WI38 (cell line): ENCODE results near the gene AFF4.

Experiments
- H3K4me3 ChIP-seq: 2 replicates; pipeline ENCODE4 v1.5.1; 2011; ENCODE audit warnings: low read depth, mild to moderate bottlenecking, control low read depth, low read length
- TF ChIP-seq, protein P1 (sequence below): IDR thresholded peaks from 2 replicates; pipeline ENCODE4 v1.5.1; 2012; ENCODE audit warnings: low read depth, mild to moderate bottlenecking, control low read depth, low read length

The AFF4 gene

DNA sequence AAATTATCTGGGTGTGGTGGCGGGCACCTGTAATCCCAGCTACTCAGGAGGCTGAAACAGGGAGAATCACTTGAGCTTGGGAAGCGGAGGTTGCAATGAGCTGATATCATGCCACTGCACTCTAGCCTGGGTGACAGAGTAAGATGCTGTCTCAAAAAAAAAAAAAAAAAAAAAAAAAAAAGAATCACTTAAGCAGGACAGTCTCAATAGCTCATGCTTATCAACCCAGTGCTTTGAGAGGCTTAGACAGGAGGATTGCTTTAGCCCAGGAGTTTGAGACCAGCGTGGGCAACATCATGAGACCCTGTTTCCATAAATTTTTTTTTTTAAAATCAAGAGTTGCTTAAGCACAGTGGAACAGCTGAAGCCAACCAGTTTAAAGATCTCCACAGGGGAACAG is 47.3 kb downstream of the AFF4 start:
- no peak overlapping the region for H3K4me3 ChIP-seq
- TF ChIP-seq, protein P1, sequence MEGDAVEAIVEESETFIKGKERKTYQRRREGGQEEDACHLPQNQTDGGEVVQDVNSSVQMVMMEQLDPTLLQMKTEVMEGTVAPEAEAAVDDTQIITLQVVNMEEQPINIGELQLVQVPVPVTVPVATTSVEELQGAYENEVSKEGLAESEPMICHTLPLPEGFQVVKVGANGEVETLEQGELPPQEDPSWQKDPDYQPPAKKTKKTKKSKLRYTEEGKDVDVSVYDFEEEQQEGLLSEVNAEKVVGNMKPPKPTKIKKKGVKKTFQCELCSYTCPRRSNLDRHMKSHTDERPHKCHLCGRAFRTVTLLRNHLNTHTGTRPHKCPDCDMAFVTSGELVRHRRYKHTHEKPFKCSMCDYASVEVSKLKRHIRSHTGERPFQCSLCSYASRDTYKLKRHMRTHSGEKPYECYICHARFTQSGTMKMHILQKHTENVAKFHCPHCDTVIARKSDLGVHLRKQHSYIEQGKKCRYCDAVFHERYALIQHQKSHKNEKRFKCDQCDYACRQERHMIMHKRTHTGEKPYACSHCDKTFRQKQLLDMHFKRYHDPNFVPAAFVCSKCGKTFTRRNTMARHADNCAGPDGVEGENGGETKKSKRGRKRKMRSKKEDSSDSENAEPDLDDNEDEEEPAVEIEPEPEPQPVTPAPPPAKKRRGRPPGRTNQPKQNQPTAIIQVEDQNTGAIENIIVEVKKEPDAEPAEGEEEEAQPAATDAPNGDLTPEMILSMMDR: no peak

DNA sequence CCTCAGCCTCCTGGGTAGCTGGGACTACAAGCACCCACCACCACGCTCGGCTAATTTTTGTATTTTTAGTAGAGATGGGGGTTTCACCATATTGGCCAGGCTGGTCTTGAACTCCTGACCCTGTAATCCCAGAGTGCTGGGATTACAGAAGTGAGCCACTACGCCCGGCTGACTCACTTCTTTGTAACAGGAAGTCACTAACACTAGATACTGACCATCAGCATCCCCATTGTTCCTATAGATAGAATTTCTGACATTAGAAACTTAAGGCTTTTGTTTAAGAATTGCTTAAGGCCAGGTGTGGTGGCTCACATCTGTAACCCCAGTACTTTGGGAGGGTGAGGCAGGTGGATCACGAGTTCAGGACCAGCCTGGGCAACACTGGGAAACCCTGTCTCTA is 47.8 kb downstream of the AFF4 start:
- TF ChIP-seq, protein P1: no peak
- no peak overlapping the region for H3K4me3 ChIP-seq

DNA sequence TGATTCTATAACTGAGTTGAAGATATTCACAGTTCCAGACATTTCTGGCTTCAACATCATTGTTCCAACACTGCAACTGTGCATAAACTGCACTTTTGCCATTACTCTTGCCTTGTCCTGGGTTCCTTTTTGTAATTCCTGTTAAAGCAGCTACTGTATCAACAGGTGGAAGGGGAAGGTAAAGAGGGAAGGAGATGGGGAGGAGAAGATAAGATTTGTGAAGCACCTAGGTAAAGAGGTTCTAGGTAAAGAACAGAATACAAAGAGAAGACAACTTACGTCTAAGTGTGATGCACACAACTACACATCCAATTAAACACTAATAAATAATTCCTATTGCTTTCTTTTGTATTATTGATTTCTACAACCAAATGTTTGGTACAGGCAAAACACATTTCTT is 53.7 kb downstream of the AFF4 start:
- no peak overlapping the region for H3K4me3 ChIP-seq
- TF ChIP-seq, protein P1: no peak

DNA sequence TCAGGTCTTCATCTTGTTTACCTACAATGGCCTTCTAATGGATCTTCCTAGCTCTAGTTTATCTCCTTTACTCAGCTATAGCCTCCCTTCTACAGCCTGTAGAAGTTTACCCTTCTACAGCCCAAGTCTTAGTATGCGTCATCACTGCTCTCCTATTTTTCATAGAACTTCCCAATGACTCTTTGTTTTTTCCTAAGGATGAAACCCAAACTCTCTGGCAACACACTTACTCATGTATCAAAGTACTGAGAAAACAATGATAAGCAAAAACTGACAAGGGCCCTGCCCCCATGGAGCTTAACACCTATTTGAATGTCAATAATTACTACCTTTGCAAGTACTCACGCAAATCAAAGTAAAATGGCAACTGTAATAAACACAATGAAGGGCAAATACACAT is 56.3 kb downstream of the AFF4 start:
- TF ChIP-seq, protein P1: no peak
- H3K4me3 ChIP-seq: no peak overlapping the region

DNA sequence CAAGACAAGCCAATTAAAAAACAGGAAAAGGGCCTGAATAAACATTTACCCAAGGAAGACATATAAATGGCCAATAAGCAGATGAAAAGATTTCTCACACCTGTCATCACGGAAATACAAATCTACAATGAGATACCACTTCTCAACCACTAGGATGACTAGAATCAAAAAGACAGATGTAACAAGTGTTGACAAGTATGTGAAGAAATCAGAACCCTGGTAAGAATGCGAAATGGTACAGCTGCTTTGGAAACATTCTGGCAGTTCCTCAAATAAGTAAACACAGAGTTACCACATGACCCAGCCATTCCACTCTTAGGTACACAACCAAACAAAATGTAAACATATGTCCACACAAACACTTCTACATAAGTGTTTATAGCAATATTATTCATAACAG is 57.5 kb downstream of the AFF4 start:
- TF ChIP-seq, protein P1: no peak
- H3K4me3 ChIP-seq: no peak overlapping the region

DNA sequence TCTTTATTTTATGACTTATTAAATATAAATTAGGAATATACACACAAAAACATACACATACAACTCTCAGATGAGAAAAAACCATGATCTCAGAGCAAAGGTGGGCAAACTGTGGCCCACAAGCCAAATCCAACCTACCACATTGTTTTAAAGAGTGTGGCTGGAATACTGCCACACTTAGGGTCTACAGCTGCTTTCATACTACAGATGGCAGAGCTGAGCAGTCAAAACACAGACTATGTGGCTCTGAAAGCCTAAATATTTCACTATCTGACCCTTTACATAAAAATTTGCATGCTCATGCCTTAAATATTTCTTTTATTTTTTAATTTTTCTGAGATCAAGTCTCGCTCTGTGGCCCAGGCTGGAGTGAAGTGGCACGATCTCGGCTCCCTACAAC is 61.7 kb downstream of the AFF4 start:
- TF ChIP-seq, protein P1: no peak
- H3K4me3 ChIP-seq: no peak overlapping the region

DNA sequence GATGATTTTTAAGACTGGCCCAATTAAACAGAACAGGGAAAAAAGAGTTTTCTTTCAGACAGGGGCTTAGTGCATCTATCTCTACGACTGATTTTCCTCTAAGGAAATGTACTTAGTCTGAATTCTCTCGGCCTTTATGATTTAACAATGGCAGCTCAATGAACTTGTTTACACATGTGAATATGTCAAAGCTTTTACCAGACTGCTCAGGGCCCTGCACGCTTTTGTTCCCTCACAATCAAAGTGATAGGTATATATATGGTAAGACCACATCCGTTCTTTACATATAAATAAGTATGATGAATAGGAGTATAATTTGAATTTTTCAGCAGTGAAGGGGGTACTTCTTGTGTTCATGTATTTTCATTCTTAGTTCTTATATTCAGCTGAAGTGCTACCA is 62.4 kb downstream of the AFF4 start:
- TF ChIP-seq, protein P1: no peak
- H3K4me3 ChIP-seq: no peak overlapping the region

DNA sequence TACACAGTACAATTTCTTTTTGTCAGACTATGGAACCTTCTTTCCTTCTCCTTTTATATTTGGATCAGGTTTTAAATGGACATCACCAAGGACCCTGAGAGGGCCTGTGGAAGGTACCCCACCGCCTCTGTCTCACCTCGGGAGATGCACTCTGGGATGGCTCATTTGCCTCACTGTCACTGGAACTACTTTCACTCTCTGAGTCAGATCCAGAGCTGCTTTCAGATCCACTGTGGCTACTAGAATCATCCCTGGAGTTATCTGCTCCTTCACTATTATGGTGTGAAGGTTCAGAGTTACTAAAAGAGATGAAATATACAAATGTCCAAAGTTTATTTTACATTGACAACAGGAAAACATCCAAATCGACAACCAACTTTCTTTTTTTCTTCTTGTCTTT is 65.3 kb downstream of the AFF4 start:
- TF ChIP-seq, protein P1: no peak
- H3K4me3 ChIP-seq: no peak overlapping the region
